ENCODE measurements around the gene UTP3. TPM values are rescaled to one million over a fixed set of nuclear protein-coding genes. Genes with fewer than 3 reads are reported as not detected.
A peak's percentile ranks its signal among the peaks of the same experiment; 100 is the strongest.
"Not testable (repeated sequence)": the region's sequence is repeated elsewhere in the genome, so short reads cannot be mapped to it uniquely, and the experiment has no call there.

The UTP3 gene
- total RNA-seq, 2 experiments from 2014 or later = 34.0 to 57.8 TPM

DNA sequence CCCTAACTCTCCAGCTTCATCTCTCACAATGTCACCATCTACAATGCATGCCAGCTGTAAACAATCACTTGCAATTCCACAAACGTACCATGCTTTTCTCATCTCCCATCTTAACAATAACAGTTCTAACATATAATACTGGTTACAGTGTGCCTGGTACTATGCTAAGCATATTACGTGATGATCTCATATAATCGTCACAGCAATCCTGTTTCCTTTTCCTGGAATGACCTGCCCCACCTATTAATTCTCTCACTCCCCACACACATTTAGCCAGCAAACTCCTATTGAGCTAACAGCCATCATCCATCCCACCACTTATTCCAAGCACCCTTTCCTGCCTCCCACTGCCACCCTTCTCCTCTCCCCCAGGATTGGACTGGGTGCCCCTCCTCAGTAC is 29.9 kb upstream of the UTP3 start:
- Histone ChIP-seq H3K9me3 (ENCODE audit: low read length) (no peaks in the 10 kb centered on the region), H3K9me2 (ENCODE audit: insufficient read depth, low read length) (no peaks in the 10 kb centered on the region), H3K4me1 (ENCODE audit: insufficient read depth, low read length, poor library complexity, severe bottlenecking) (peaks cover 60% of the 10 kb centered on the region), H3K4me3 (ENCODE audit: low read depth, low read length, poor library complexity, severe bottlenecking) (peak overlapping the region; percentile 98), H4K20me1 (ENCODE audit: insufficient read depth, low read length) (peaks cover 24% of the 10 kb centered on the region), H3K27ac (ENCODE audit: low read depth, low read length, poor library complexity, severe bottlenecking) (peak overlapping the region; percentile 14), H3K36me3 (ENCODE audit: insufficient read depth, low read length) (peaks cover 97% of the 10 kb centered on the region), H3K79me2 (ENCODE audit: insufficient read depth, low read depth, low read length) (peaks cover 86% of the 10 kb centered on the region), H2AFZ (ENCODE audit: low read length) (no peak overlapping the region), H3K4me2 (ENCODE audit: low read length) (peak overlapping the region; percentile 71)
- no TSS peak for BruUV-seq (replicated peaks)
- ChIA-PET POLR2A (interaction anchor here (0.7 to 17.1 kb wide), 6 partner anchors 10 to 46 kb away, joined by 3 to 837 read pairs (median 4); partner anchors contain the start of gene JCHAIN), CTCF (ENCODE audit: unreplicated experiment) (no interaction called here)
- no peak for DNase-seq (ENCODE audit: low spot score)
- TF ChIP-seq EZH2phosphoT487 (IDR thresholded peaks at IDR 0.05; ENCODE audit: borderline replicate concordance, low read depth, low read length) = no peak
- TF ChIP-seq, protein P1, sequence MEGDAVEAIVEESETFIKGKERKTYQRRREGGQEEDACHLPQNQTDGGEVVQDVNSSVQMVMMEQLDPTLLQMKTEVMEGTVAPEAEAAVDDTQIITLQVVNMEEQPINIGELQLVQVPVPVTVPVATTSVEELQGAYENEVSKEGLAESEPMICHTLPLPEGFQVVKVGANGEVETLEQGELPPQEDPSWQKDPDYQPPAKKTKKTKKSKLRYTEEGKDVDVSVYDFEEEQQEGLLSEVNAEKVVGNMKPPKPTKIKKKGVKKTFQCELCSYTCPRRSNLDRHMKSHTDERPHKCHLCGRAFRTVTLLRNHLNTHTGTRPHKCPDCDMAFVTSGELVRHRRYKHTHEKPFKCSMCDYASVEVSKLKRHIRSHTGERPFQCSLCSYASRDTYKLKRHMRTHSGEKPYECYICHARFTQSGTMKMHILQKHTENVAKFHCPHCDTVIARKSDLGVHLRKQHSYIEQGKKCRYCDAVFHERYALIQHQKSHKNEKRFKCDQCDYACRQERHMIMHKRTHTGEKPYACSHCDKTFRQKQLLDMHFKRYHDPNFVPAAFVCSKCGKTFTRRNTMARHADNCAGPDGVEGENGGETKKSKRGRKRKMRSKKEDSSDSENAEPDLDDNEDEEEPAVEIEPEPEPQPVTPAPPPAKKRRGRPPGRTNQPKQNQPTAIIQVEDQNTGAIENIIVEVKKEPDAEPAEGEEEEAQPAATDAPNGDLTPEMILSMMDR (conservative IDR thresholded peaks at IDR 0.05; ENCODE audit: low read length) = no peak
- intact Hi-C loops (cut with micrococcal nuclease; ENCODE audit: unreplicated experiment) = no loop called here

DNA sequence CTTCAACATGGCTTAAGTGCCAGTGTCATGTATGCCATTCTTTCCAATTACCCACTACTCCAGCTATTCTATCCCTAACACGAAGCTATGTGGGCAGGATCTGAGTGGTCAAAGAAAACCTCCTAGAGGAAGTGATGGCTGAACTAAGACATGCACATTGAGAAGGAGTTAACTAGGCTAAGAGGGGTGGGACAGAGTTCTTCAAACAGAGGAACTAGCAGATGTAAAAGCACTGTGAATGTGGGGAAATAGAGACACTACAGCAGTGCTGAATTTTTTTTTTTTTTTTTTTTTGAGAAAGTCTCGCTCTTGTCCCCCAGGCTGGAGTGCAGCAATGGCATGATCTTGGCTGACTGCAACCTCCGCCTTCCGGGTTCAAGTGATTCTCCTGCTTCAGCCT is 28.2 kb upstream of the UTP3 start:
- peaks cover 21% of the 10 kb centered on the region for H4K20me1 ChIP-seq (ENCODE audit: insufficient read depth, low read length)
- peaks cover 97% of the 10 kb centered on the region for H3K36me3 ChIP-seq (ENCODE audit: insufficient read depth, low read length)
- H3K9me2 ChIP-seq (ENCODE audit: insufficient read depth, low read length) = no peaks in the 10 kb centered on the region
- intact Hi-C loops (cut with micrococcal nuclease; ENCODE audit: unreplicated experiment) = loop anchor here (5.0 kb wide), 1 partner anchor 337 kb away; no protein-coding TSS in a partner anchor
- H3K9me3 ChIP-seq (ENCODE audit: low read length) = no peaks in the 10 kb centered on the region
- no peak overlapping the region for H2AFZ ChIP-seq (ENCODE audit: low read length)
- no TSS peak for BruUV-seq (replicated peaks)
- TF ChIP-seq, protein P1 (conservative IDR thresholded peaks at IDR 0.05; ENCODE audit: low read length) = no peak
- TF ChIP-seq EZH2phosphoT487 (IDR thresholded peaks at IDR 0.05; ENCODE audit: borderline replicate concordance, low read depth, low read length) = no peak
- H3K4me3 ChIP-seq (ENCODE audit: low read depth, low read length, poor library complexity, severe bottlenecking) = peak overlapping the region; percentile 98
- peak overlapping the region; percentile 91 for H3K27ac ChIP-seq (ENCODE audit: low read depth, low read length, poor library complexity, severe bottlenecking)
- peaks cover 98% of the 10 kb centered on the region for H3K79me2 ChIP-seq (ENCODE audit: insufficient read depth, low read depth, low read length)
- peak; percentile 63 for DNase-seq (ENCODE audit: low spot score)
- H3K4me2 ChIP-seq (ENCODE audit: low read length) = peak overlapping the region; percentile 98
- peaks cover 56% of the 10 kb centered on the region for H3K4me1 ChIP-seq (ENCODE audit: insufficient read depth, low read length, poor library complexity, severe bottlenecking)
- POLR2A ChIA-PET = interaction anchor here (0.7 to 17.1 kb wide), 13 partner anchors 10 to 271 kb away, joined by 3 to 837 read pairs (median 4); partner anchors contain the start of genes RUFY3 and UTP3
- CTCF ChIA-PET (ENCODE audit: unreplicated experiment) = interaction anchor here (0.6 to 1.0 kb wide), 2 partner anchors 29 to 77 kb away, joined by 3 to 4 read pairs; no protein-coding TSS in a partner anchor

DNA sequence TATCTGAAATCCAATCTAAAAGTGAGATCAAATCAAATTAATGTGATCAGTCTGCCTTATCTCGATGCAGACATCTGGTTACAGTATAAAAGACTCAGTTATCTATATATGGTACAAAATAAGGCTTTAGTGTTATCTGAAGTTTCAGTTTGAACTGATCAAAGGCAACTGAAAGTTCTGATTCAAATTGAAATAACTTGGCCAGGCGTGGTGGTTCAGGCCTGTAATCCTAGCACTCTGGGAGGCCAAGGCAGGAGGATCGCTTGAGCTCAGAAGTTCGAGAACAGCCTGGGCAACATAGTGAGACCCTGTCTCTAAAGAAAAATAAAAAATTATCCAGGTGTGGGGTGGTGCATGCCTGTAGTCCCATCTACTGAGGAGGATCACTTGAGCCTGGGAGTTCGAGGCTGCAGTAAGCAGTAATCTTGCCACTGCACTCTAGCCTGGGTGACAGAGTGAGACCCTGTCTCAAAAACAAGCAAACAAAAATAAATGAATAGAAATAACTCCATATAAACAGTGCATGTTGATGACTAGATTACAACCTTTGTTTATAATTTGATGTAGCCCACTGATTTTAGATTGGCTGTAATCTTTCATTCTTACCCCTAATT is 26.9 kb upstream of the UTP3 start:
- H3K9me2 ChIP-seq (ENCODE audit: insufficient read depth, low read length); DNase-seq (ENCODE audit: low spot score); CTCF ChIA-PET (ENCODE audit: unreplicated experiment); H2AFZ ChIP-seq (ENCODE audit: low read length); BruUV-seq (replicated peaks); H3K9me3 ChIP-seq (ENCODE audit: low read length): not testable (repeated sequence)
- Histone ChIP-seq H3K79me2 (ENCODE audit: insufficient read depth, low read depth, low read length) (peaks cover 100% of the 10 kb centered on the region), H4K20me1 (ENCODE audit: insufficient read depth, low read length) (peaks cover 16% of the 10 kb centered on the region), H3K4me1 (ENCODE audit: insufficient read depth, low read length, poor library complexity, severe bottlenecking) (peaks cover 56% of the 10 kb centered on the region), H3K27ac (ENCODE audit: low read depth, low read length, poor library complexity, severe bottlenecking) (peak overlapping the region; percentile 91), H3K4me2 (ENCODE audit: low read length) (peak overlapping the region; percentile 98), H3K4me3 (ENCODE audit: low read depth, low read length, poor library complexity, severe bottlenecking) (peak overlapping the region; percentile 98), H3K36me3 (ENCODE audit: insufficient read depth, low read length) (peaks cover 95% of the 10 kb centered on the region)
- POLR2A ChIA-PET = interaction anchor here (0.6 to 17.1 kb wide), 12 partner anchors 8 to 335 kb away, joined by 3 to 837 read pairs (median 4); partner anchors contain the start of genes RUFY3 and UTP3
- intact Hi-C loops (cut with micrococcal nuclease; ENCODE audit: unreplicated experiment) = loop anchor here (1.0 to 5.0 kb wide), 2 partner anchors 27 to 336 kb away; partner anchors contain the start of gene UTP3
